Stimulated activated memory B cell treated with anti-CD40 and anti-IgM and Interleukin-4, amounts not matched to agents 10 μg/mL and 1 μg/mL and 100 μg/mL, for 72 hours (primary cell): ENCODE measurements around the gene ATRN.
"Not testable (repeated sequence)": the region's sequence is repeated elsewhere in the genome, so short reads cannot be mapped to it uniquely, and the experiment has no call there.

Source experiments
- ATAC-seq: fragments of 150-1000 bp; cut with Tn5 transposase; 2 replicates; pipeline ENCODE4 v1.10.0; 2021
- H3K27ac Mint-ChIP-seq: one replicate; pipeline ENCODE4 v1.8.0; 2022; ENCODE audit warnings: mild to moderate bottlenecking, mixed read lengths
- H3K27me3 Mint-ChIP-seq: one replicate; pipeline ENCODE4 v1.8.0; 2022; ENCODE audit warnings: mixed read lengths
- H3K36me3 Mint-ChIP-seq: one replicate; pipeline ENCODE4 v1.8.0; 2022; ENCODE audit warnings: mixed read lengths
- H3K4me1 Mint-ChIP-seq: one replicate; pipeline ENCODE4 v1.8.0; 2022; ENCODE audit warnings: mixed read lengths
- H3K4me3 Mint-ChIP-seq: one replicate; pipeline ENCODE4 v1.8.0; 2022; ENCODE audit warnings: mild to moderate bottlenecking, moderate library complexity, mixed read lengths
- H3K9me3 Mint-ChIP-seq: one replicate; pipeline ENCODE4 v1.8.0; 2022; ENCODE audit warnings: mixed read lengths

The ATRN gene

DNA sequence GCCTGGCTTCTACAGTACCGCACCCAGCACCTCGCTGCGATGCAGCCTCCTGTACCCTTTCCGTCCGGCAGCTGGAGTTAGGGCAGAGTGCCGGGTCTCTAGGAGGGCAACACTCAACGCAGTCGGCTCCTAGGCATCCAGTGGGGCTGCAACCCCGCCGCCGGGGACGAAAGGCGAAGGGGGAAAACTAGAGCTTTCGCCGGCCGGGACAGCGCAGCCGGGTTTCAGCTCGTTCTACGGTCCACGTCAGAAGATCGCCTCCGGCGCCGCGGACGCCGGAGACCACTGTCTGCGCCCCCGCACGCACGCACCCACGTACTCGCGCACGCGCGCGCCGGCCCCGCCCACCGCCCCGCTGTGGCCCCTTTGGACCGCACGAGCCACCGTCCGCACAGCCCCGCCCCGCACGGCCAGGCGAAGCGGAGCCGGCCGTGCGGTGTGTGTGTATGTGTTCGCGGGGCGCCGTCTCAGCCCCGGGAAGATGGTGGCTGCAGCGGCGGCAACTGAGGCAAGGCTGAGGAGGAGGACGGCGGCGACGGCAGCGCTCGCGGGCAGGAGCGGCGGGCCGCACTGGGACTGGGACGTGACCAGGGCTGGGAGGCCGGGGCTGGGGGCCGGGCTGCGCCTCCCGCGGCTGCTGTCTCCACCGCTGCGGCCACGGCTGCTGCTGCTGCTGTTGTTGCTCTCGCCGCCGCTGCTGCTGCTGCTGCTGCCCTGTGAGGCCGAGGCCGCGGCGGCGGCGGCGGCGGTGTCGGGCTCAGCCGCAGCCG is at the start of gene ATRN:
Gene ATRN, plus strand, starts transcription at position 392 of the 770 bp plus-strand sequence. Its CDS starts 90 bp downstream, at position 482.
- Mint-ChIP-seq H3K4me3 (peak within 1 kb of the TSS; percentile 91), H3K27ac (peak within 1 kb of the TSS; percentile 84), H3K27me3 (peaks cover 11% of the 10 kb centered on the region), H3K36me3 (peaks cover 8% of the 10 kb centered on the region), H3K9me3 (no peaks in the 10 kb centered on the region), H3K4me1 (peaks cover 35% of the 10 kb centered on the region)
- ATAC-seq: peak; percentile 95

DNA sequence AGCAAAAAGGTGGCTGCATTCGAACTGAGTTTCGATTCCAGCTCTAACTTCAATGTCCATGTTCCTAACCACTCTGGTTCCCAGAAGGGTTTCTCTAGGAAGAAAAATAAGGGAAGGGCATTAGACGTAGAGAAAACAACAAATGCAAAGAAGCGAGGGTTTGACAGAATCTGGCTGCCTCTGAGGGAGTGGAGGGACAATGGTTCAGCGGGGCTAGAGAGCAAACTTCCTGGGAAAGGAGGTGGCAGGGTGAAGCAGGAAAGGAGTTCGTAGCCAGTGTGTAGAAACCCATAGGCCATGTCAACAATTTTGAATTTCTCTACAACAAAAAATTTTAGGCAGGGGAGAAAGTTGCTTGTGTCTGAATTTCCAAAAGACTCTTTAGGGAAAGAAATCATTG is 48.8 kb upstream of the ATRN start:
- no peak for ATAC-seq
- H3K27ac Mint-ChIP-seq: no peak overlapping the region
- H3K4me1 Mint-ChIP-seq: peaks cover 7% of the 10 kb centered on the region
- H3K4me3 Mint-ChIP-seq: no peak overlapping the region
- H3K27me3 Mint-ChIP-seq: peaks cover 19% of the 10 kb centered on the region
- no peaks in the 10 kb centered on the region for H3K36me3 Mint-ChIP-seq
- no peaks in the 10 kb centered on the region for H3K9me3 Mint-ChIP-seq

DNA sequence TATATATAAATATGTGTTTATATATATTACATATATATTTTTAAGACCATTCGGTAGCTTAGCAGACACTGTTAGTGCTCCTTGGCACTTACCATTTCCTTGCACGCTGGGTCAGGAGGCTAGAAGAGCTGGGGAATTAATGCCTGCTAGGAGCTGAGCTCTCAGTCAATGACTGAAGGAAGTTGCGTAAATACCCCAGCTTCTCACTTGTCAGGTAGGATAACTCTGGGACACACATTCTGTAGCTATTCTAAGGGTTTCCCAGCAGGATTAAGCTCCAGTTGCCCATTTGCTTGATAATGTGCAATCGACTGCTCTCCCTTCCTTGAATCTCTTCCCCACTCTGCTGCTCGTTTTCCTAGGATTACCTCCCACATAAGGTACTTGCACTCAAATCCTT is 47.7 kb upstream of the ATRN start:
- Mint-ChIP-seq H3K36me3 (no peaks in the 10 kb centered on the region), H3K27ac (no peak overlapping the region), H3K4me1 (peaks cover 7% of the 10 kb centered on the region), H3K27me3 (peaks cover 18% of the 10 kb centered on the region), H3K9me3 (no peaks in the 10 kb centered on the region), H3K4me3 (no peak overlapping the region)
- no peak for ATAC-seq

DNA sequence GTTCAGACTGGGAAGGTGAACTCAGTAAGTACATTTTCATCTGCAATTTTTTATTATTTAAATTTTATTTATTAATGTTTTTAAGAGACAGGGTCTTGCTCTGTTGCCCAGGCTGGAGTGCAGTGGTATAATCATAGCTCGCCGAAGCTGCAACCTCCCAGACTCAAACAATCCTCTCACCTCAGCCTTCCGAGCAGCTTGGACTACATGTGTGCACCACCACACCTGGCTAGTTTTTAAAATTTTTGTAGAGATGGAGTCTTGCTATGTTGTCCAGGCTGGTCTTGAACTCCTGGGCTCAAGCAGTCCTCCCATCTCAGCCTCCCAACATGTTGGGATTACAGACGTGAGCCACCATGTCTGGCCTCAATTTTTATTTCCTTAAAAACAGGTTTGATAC is 44.1 kb upstream of the ATRN start:
- H3K4me1 Mint-ChIP-seq, H3K9me3 Mint-ChIP-seq, H3K36me3 Mint-ChIP-seq, H3K4me3 Mint-ChIP-seq, ATAC-seq, H3K27ac Mint-ChIP-seq: not testable (repeated sequence)
- peaks cover 14% of the 10 kb centered on the region for H3K27me3 Mint-ChIP-seq

DNA sequence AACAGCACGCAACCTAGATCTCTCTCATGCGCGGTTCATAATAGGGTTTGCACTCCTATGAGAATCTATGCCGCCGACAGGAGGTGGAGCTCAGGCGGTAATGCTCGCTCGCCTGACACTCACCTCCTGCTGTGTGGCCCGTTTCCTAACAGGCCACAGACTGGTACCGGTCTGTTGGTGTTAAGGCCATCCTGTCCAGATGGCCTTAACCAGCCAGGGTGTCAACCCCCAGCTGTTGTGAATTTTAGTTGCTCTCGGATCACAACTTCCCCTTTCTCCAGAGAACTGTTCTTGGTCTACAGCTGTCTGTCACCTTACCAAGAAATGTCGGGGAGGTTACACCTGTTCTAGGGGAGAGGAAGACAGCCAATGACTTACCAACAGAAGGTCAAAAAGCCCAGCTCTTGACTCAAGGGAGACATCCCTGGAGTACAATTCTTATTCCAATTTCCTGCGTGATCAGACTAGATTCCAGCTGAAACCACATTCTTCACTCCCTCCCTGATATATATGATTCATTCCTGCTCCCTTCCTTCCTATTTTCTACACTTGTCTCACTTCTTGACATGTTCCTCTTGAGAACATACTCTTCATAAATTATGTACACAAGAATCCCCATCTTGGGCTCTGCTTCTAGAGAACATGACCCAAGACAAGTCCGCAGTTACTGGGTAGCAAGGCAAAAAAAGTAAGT is 40.3 kb upstream of the ATRN start:
- Mint-ChIP-seq H3K27me3 (no peaks in the 10 kb centered on the region), H3K4me3 (no peak overlapping the region), H3K27ac (no peak overlapping the region), H3K4me1 (peaks cover 10% of the 10 kb centered on the region), H3K36me3 (no peaks in the 10 kb centered on the region), H3K9me3 (no peaks in the 10 kb centered on the region)
- ATAC-seq: peak; percentile 93

DNA sequence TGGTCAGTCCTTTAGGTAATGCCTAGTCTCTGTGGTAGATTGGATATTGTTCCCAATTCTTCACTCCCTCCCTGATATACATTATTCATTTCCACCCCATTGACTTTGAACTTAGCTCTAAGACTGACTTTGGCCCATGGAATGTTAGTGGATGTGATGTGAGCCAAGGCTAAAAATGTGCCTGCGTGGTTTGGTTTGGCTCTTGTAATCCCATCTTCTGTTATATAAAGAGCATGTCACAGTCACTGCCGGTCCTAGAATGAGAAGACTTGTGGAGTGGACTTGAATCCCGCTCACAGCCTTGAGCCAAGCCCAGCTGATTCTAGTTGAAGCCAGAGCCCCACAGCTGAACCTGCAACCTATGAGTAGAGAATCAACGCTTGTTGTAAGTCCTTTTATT is 39.7 kb upstream of the ATRN start:
- no peaks in the 10 kb centered on the region for H3K9me3 Mint-ChIP-seq
- no peak overlapping the region for H3K4me3 Mint-ChIP-seq
- H3K36me3 Mint-ChIP-seq: no peaks in the 10 kb centered on the region
- H3K27ac Mint-ChIP-seq: no peak overlapping the region
- H3K4me1 Mint-ChIP-seq: peaks cover 10% of the 10 kb centered on the region
- no peak for ATAC-seq
- H3K27me3 Mint-ChIP-seq: no peaks in the 10 kb centered on the region

DNA sequence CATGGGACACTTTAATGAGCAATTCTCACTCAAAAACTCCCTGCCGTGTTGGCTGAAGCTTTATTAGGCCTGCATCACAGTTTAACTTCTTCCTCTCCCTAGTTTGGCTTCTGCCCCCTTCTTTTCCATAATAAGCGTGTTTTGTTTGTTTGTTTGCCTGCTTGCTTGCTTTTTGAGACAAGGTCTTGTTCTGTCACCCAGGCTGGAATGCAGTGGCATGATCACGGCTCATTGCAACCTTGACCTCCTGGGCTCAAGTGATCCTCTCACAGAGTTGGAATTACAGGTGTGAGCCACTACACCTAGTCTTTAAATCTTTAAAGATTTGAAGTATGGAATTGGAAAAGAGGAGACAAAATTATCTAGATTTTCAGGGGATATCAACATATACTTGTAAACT is 38.0 kb upstream of the ATRN start:
- no peak for ATAC-seq
- Mint-ChIP-seq H3K4me1 (peaks cover 10% of the 10 kb centered on the region), H3K9me3 (no peaks in the 10 kb centered on the region), H3K36me3 (no peaks in the 10 kb centered on the region), H3K4me3 (no peak overlapping the region), H3K27me3 (peaks cover 1% of the 10 kb centered on the region), H3K27ac (no peak overlapping the region)

DNA sequence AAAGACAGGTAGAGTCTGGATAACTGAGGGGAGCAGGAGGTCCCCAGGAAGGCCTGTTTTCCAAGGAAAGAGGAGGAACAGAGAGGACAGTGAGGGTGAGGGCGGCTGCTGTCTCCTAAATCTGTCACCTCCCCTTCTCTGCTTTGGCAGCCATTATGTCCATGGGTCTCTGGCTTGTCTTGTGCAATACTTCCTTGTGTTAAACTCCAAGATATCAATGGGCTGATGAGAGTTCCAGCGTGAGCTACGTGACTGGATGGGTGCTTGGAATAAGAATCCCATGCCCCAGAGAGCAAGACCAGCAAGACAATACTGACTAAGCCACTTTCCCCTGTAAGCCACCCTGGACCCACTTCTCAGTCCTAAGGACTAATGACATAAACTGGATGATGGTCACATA is 37.1 kb upstream of the ATRN start:
- Mint-ChIP-seq H3K9me3 (no peaks in the 10 kb centered on the region), H3K4me1 (peaks cover 10% of the 10 kb centered on the region), H3K27ac (no peak overlapping the region), H3K27me3 (peaks cover 10% of the 10 kb centered on the region), H3K36me3 (no peaks in the 10 kb centered on the region), H3K4me3 (no peak overlapping the region)
- no peak for ATAC-seq

DNA sequence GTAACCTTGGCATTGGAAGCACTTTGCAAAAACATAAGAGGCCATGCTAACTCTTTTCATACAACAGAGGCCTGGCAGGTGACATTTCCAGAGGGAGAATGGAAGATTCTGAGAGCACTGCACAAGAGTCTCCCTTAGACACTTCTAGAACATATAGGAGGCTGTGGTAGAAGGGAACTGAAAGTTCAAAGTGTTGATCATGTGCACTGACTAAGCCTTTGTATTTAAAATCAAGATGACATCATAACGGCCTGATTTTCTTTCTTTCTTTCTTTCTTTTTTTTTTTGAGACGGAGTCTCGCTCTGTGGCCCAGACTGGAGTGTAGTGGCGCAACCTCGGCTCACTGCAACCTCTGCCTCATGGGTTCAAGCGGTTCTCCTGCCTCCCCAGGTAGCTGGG is 36.6 kb upstream of the ATRN start:
- Mint-ChIP-seq H3K27me3 (peaks cover 14% of the 10 kb centered on the region), H3K36me3 (no peaks in the 10 kb centered on the region), H3K4me1 (peaks cover 10% of the 10 kb centered on the region), H3K9me3 (no peaks in the 10 kb centered on the region), H3K4me3 (no peak overlapping the region), H3K27ac (no peak overlapping the region)
- no peak for ATAC-seq

DNA sequence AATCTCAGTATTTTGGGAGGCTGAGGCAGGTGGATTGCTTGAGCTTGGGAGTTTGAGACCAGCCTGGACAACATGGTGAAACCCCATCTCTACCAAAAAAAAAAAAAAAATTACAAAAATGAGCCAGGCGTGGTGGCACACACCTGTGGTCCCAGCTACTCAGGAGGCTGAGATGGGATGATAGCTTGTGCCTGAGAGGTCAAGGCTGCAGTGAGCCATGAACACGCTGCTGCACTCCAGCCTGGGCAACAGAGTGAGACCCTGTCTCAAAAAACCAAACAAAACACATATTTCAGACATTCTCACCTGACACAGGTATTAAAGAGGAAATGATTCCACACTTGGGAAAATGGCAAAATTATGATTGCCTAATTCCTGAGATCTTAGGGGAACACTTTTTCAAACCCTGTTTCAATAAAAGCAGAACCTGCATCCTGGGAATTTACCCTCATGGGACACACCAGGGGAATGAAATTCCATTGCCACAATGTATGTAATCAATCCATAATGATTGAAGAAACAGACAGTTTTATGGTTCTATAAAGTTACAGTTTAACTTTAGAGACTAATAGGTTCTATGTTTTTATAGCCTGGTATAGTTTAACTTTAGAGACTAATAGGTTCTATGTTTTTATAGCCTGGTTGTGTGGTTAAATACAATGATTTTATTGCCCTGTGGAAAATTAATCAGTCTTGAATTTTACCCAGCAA is 33.8 kb upstream of the ATRN start:
- Mint-ChIP-seq H3K27ac (no peak overlapping the region), H3K9me3 (no peaks in the 10 kb centered on the region), H3K27me3 (peaks cover 14% of the 10 kb centered on the region), H3K36me3 (no peaks in the 10 kb centered on the region), H3K4me3 (no peak overlapping the region), H3K4me1 (no peaks in the 10 kb centered on the region)
- ATAC-seq: no peak

DNA sequence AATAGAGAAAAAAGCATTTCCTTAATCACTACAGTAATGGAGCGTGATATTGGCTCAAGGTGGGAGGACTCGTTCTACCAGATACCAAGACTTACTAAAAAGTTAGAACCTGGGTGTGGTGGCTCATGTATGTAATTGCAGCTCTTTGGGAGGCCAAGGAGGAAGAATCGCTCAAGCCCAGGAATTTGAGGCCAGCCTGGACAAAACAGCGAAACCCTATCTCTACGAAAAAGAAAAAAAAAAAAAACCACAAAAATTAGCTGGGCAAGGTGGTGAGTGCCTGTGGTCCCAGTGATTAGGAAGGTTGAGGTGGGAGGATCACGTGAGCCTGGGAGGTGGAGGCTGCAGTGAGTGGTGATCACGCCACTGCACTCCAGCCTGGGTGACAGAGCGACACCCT is 24.0 kb upstream of the ATRN start:
- no peaks in the 10 kb centered on the region for H3K9me3 Mint-ChIP-seq
- H3K4me3 Mint-ChIP-seq: no peak overlapping the region
- H3K27me3 Mint-ChIP-seq: peaks cover 4% of the 10 kb centered on the region
- H3K36me3 Mint-ChIP-seq: no peaks in the 10 kb centered on the region
- no peak for ATAC-seq
- no peak overlapping the region for H3K27ac Mint-ChIP-seq
- H3K4me1 Mint-ChIP-seq: no peaks in the 10 kb centered on the region

DNA sequence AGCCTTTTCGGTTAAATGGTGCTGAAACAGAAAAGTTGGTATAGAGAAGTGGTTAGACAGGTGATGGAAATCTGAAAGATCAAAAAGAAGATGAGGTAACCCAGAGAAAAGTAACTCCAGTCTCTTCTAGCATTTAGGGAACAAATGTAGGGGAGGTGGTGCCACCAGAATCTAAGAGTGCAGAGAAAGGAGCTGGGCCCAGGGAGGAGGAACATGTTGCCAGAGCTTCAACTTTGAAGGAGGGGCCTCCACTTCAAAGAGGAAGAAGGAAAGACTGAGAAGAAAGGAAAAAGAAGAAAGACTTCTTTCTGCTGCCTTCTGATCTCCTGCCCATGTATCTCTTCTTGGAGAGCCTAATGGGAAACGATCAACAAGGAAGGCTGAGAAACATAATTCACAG is 23.5 kb upstream of the ATRN start:
- Mint-ChIP-seq H3K9me3 (no peaks in the 10 kb centered on the region), H3K4me3 (no peak overlapping the region), H3K36me3 (no peaks in the 10 kb centered on the region), H3K27ac (no peak overlapping the region), H3K4me1 (no peaks in the 10 kb centered on the region), H3K27me3 (peaks cover 7% of the 10 kb centered on the region)
- ATAC-seq: no peak

DNA sequence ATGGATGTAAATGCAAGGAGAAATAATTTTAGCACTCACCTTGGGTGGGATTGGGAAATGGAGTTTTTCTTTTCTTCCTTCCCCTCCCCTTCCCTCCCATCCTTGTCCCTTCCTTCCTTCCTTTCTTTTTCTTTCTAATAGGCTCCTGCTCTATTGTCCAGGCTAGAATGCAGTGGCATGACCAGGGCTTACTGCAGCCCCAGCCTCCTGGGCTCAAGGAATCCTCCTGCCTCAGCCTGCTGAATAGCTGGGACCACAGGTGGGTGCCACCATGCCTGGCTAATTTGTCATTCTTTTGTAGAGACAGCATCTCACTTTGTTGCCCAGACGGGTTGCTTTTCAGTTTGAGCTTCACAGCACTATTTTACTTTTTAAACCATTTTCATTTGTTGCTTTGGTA is 21.5 kb upstream of the ATRN start:
- H3K4me3 Mint-ChIP-seq: no peak overlapping the region
- ATAC-seq: no peak
- no peaks in the 10 kb centered on the region for H3K4me1 Mint-ChIP-seq
- H3K36me3 Mint-ChIP-seq: no peaks in the 10 kb centered on the region
- H3K27me3 Mint-ChIP-seq: peaks cover 15% of the 10 kb centered on the region
- H3K9me3 Mint-ChIP-seq: no peaks in the 10 kb centered on the region
- no peak overlapping the region for H3K27ac Mint-ChIP-seq

DNA sequence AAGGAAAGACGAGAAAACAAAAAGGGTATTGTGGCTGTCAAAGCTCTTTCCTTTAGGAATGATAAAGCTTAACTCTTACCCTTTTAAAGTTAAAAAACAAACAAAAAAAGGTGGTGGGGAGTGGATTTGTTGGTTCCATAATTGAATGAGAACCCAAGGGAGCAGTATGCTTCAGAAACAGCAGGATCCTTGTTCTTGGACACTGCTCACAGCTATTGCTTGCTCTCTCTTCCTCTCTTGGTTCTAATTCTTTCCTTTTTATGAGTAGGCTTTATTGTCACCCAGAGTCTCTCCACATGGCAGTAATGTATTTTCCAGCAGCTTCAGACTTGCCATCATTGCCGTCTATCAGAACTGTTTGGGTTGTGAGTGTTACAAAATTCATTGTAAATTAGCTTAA is 18.7 kb upstream of the ATRN start:
- H3K36me3 Mint-ChIP-seq: no peaks in the 10 kb centered on the region
- H3K4me3 Mint-ChIP-seq: no peak overlapping the region
- no peaks in the 10 kb centered on the region for H3K9me3 Mint-ChIP-seq
- H3K27me3 Mint-ChIP-seq: peaks cover 32% of the 10 kb centered on the region
- no peak for ATAC-seq
- no peak overlapping the region for H3K27ac Mint-ChIP-seq
- no peaks in the 10 kb centered on the region for H3K4me1 Mint-ChIP-seq

DNA sequence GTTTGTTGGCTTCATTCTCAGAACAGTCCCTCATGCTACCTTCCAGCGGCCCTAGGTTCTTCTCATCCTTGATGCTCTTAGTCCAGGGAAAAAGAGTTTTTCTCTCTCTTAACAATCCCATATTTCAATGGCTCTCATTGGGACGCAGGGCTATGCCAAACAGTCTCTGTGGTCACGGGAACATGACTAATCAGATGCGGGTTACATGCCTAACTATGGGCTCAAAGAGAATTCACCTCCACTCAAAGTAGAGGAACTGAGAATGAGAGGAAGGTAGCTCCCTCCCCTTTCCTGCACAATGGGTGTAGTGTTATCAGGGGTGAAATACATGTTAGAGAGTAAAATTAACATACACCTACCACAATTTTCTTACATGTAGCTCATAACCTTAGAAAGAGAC is 18.1 kb upstream of the ATRN start:
- Mint-ChIP-seq H3K36me3 (no peaks in the 10 kb centered on the region), H3K27ac (no peak overlapping the region), H3K4me3 (no peak overlapping the region), H3K4me1 (no peaks in the 10 kb centered on the region), H3K27me3 (peaks cover 32% of the 10 kb centered on the region), H3K9me3 (no peaks in the 10 kb centered on the region)
- peak; percentile 69 for ATAC-seq

DNA sequence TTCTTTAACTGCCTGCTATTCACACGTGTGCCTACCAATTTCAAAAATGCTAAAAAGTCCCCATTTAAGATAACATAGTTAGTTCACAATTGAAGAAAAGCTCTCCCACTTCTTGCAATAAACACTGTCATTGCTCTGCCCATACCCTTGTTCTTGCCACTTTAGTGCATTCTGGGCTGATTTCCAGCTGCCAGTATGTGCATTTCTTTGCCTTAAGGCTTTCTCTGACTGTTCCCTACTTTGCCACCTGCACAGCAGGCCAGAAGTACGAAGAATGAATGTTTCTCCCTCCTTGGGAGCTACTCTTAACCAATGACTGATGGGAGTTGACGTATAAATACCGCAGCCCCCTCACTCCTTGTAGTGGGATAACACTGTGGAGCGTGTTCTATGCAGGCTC is 16.0 kb upstream of the ATRN start:
- H3K4me1 Mint-ChIP-seq: no peaks in the 10 kb centered on the region
- ATAC-seq: no peak
- H3K4me3 Mint-ChIP-seq: no peak overlapping the region
- H3K36me3 Mint-ChIP-seq: no peaks in the 10 kb centered on the region
- H3K27me3 Mint-ChIP-seq: peaks cover 32% of the 10 kb centered on the region
- no peak overlapping the region for H3K27ac Mint-ChIP-seq
- H3K9me3 Mint-ChIP-seq: no peaks in the 10 kb centered on the region
